Measurements from ENCODE around the gene ATXN7.
A peak's percentile ranks its signal among the peaks of the same experiment; 100 is the strongest.

Gene ATXN7

GRCh38 chr3:63966871-63967270 lies 103.2 kb downstream of the ATXN7 start:
- DNase-seq (ENCODE audit: low spot score): no peak

DNA sequence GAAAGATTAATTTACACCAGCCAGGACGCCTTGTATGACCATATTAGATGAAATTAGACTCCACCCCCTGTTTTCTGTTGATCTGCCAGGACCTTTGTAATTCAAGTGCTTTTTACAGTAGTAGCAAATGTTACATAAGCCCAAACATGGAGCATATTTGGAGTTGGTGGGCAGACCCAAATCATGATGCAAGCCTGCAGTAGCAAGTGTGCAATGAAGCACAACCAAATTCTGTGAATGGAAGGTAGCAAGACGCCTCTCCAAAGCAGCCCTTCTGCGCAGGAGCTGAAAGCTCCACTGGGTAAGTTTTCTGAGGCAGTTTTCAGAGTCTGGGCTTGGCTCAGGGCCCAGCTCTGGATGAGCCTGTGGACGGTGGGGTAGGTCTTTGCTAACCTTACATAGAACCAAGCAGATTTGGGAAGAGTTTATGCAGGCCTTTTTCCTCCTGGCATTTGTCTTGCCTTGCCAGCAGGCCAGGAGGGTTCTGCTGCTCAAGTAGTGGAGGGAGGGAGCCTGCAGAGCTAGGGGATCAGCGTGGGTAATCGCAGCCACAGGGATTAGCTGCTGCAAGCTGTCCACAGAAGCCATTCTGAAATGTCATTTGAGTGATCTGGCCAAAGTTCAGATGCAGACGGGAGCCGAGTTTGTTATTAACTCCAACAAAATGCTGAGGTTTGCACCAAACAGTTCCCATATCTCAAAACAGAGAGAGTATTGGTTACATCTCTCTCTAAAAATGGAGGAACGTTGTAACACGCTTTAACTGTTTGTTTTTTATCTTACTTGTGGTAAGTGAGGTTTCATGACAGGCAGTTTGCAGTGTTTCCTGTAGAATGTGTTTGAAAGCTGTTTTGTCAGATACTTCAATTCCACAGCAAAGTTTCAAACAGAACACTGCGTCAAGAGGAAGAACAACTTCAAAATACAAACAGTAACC lies 104.3 kb downstream of the ATXN7 start:
- peak; percentile 5 for DNase-seq (ENCODE audit: low spot score)

GRCh38 chr3:63968612-63969350 lies 105.1 kb downstream of the ATXN7 start:
- no peak for DNase-seq (ENCODE audit: low spot score)

DNA sequence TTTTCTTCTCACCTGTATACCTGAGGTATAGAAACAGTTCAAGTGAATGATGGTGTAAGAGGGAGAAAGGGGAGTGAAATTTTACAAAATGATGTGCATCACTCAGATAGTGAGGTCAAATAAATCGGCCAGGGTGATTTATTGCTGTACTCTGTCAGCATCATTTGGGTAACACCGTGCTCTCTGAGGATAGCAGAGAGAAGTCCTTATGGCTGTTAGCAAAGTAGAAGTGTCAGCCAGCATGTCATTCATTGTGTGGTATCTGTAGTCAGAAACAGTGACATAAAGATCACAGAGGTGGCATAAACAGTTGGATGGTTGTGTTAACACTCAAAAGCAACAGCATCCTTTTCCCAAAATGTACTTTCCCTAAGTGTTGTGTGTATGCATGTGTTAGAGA lies 106.2 kb downstream of the ATXN7 start:
- no peak for DNase-seq (ENCODE audit: low spot score)

DNA sequence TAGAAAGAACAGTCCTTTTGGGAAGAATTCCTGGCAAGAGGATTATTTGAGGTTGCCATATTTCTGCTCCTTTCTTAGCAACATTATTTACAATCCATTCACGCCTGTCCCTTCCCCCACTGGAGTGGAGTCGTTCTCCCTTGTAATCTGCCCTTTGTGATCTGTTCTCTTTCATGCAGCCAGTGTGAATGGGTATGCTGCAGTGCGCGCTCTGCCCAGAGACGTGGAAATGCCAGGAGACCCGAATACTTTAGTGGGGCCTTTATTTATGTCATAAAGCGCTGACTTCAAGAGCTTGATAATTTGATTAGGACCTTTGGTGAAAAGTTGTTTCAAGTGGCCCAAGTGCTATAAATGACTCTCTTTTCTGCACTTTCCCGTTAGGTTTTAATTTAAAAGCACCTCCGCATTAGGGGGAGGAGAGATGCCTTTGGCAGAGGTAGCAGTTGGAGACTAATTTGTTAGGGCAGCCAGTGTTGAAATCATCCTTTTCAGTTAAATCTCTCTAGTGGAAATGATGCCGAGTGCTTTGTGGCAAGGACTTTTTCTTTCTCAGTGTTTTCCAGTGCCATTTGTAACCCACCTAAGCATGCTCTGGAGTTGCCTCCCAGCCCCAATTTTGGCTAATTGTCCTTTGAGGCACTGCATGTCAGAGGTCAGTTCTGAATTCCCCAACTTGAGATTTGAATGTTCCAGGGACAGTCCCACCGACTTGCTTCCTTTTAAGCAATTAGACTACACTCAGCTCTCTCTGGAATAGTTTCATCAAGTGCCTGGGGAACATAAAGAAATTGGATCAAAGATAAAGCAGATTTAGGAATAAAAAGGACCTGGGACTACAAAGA lies 107.2 kb downstream of the ATXN7 start:
- DNase-seq (ENCODE audit: low spot score): no peak

- DNase-seq (ENCODE audit: low spot score): no peak
Measured at GRCh38 chr3:63972196-63972595, 108.5 kb downstream of the ATXN7 start.

GRCh38 chr3:63972987-63973386 lies 109.3 kb downstream of the ATXN7 start:
- DNase-seq (ENCODE audit: low spot score): no peak

DNA sequence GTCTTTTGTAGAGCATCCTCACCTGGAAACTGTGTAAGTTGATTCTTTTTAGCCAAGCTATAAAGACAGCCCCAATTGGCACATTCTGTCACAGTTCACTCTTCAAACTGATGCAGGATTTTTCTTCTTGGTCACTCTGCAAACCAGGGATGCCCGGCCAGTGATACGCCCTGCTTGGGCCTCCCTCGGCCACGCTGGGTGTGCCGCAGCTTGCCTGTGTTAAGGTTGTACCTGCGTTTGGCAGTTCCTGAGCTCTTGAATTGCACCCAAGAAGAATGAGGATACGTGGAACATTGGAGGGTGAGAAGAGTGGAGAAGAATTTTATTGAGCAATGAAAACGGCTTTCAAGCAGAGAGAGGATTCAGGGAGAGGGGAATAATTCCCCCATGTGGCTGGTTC lies 109.7 kb downstream of the ATXN7 start:
- DNase-seq (ENCODE audit: low spot score): no peak

- no peak for DNase-seq (ENCODE audit: low spot score)
Measured at GRCh38 chr3:63974451-63974850, 110.8 kb downstream of the ATXN7 start.

GRCh38 chr3:63975723-63976122 lies 112.1 kb downstream of the ATXN7 start:
- no peak for DNase-seq (ENCODE audit: low spot score)

- no peak for DNase-seq (ENCODE audit: low spot score)
Measured at GRCh38 chr3:63976161-63976871, 112.6 kb downstream of the ATXN7 start.

GRCh38 chr3:63976872-63977200 lies 113.2 kb downstream of the ATXN7 start:
- DNase-seq (ENCODE audit: low spot score): no peak

DNA sequence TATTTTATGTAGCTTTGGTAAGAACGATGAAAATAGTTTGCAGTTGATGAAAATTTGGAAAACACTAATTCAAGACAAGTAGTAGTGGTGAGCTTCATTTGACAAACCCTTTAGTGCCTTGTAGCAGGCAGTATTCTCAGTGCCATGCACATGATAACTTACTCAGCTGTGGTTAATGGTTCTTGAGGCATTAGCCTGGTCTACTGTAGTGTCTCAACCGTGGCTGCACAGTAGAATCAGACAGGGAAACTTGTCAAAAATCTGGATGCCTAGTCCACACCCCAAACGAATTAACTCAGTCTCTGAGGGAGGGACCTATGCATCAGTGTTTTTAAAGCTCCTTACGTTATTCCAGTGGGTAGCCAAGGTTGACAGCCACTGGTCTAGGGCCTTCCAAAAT lies 114.2 kb downstream of the ATXN7 start:
- DNase-seq (ENCODE audit: low spot score): no peak

GRCh38 chr3:63979093-63979885 lies 115.6 kb downstream of the ATXN7 start:
- no peak for DNase-seq (ENCODE audit: low spot score)

DNA sequence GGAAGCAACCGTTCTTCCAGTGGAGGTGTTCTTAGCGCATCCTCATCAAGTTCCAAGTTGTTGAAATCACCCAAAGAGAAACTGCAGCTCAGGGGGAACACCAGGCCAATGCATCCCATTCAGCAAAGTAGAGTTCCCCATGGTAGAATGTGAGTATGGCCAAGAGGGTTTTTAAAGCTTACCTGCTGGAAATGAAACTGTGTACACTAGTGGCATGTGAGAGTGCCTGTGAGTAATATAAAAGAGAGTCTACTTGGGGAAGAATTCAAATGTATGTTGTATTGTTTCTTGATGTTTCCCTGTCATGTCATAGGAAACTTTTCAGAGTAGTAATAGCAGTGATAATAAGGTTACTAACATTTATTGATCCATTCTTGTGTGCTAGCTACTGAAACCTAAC lies 116.4 kb downstream of the ATXN7 start:
- no peak for DNase-seq (ENCODE audit: low spot score)

- DNase-seq (ENCODE audit: low spot score): no peak
Measured at GRCh38 chr3:63980830-63981498, 117.3 kb downstream of the ATXN7 start.

- DNase-seq (ENCODE audit: low spot score): no peak
Measured at GRCh38 chr3:63981980-63982379, 118.3 kb downstream of the ATXN7 start.

- DNase-seq (ENCODE audit: low spot score): no peak
Measured at GRCh38 chr3:63984391-63984790, 120.7 kb downstream of the ATXN7 start.

DNA sequence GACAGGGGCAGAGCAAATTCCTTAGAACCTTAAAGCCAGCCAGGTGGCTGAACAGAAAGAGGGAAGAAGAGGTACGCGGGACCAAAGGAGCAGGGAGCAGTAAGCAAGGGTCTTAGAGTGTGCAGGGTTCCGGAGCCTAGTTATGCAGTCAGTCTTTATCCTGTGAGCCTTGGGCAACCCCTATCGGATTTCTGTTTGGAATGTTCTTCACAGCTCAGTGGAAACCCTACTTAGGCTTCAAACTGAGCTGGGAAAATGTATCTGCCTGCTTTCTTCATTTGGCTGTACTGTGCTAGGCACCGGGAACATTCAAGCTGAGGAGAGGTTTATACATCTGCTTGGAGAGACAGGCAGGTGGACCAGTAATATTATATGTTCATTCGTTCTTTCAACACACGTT lies 122.5 kb downstream of the ATXN7 start:
- no peak for DNase-seq (ENCODE audit: low spot score)

- DNase-seq (ENCODE audit: low spot score): no peak
Measured at GRCh38 chr3:63986831-63987230, 123.2 kb downstream of the ATXN7 start.
